Mesothelial cell of epicardium (in vitro differentiated cells): ENCODE measurements around the gene DNAJC1. TPM values are rescaled to one million over a fixed set of nuclear protein-coding genes. Genes with fewer than 3 reads are reported as not detected.

ENCODE experiments used
- DNase-seq, 2 experiments: peaks; one replicate each; pipeline ENCODE4 v3.0.0; 2021; ENCODE audit warnings: low spot score in 2 of 2; ENCODE audit not compliant: unreplicated experiment in 2 of 2
- H3K27ac Mint-ChIP-seq: 2 replicates; pipeline ENCODE4 v1.8.0; 2021; ENCODE audit warnings: mixed read lengths
- H3K27me3 Mint-ChIP-seq: 2 replicates; pipeline ENCODE4 v1.8.0; 2021; ENCODE audit warnings: low read depth, mixed read lengths
- H3K36me3 Mint-ChIP-seq: 2 replicates; pipeline ENCODE4 v1.8.0; 2021; ENCODE audit warnings: mixed read lengths
- H3K4me1 Mint-ChIP-seq: 2 replicates; pipeline ENCODE4 v1.8.0; 2021; ENCODE audit warnings: mixed read lengths
- H3K4me3 Mint-ChIP-seq: 2 replicates; pipeline ENCODE4 v1.8.0; 2021; ENCODE audit warnings: mild to moderate bottlenecking, moderate library complexity, mixed read lengths
- H3K9me3 Mint-ChIP-seq: 2 replicates; pipeline ENCODE4 v1.8.0; 2021; ENCODE audit warnings: mixed read lengths
- CTCF ChIP-seq: fragments of 200-600 bp; sonication (generic); IDR thresholded peaks from one replicate; pipeline ENCODE4 v1.5.0; 2021; ENCODE audit warnings: antibody characterized with exemption; ENCODE audit not compliant: unreplicated experiment
- total RNA-seq: library from RNA; stranded (reverse); gene quantifications from 3 replicates; pipeline ENCODE4 v1.2.1, GENCODE V29; 2021

Gene DNAJC1
- total RNA-seq, 1 donor from 2014 or later = 27.2 TPM

- Mint-ChIP-seq H3K9me3 (no peaks in the 10 kb centered on the region), H3K36me3 (no peaks in the 10 kb centered on the region), H3K27ac (peak overlapping the region; percentile 93), H3K4me3 (peak overlapping the region; percentile 10), H3K4me1 (peaks cover 52% of the 10 kb centered on the region), H3K27me3 (no peaks in the 10 kb centered on the region)
- no peak for DNase-seq
- no peak for TF ChIP-seq CTCF
Observed at GRCh38 chr10:21927631-21928353, 75.7 kb downstream of the DNAJC1 start.

- H3K4me1 Mint-ChIP-seq = peaks cover 52% of the 10 kb centered on the region
- no peaks in the 10 kb centered on the region for H3K27me3 Mint-ChIP-seq
- H3K4me3 Mint-ChIP-seq = peak overlapping the region; percentile 41
- no peaks in the 10 kb centered on the region for H3K36me3 Mint-ChIP-seq
- no peaks in the 10 kb centered on the region for H3K9me3 Mint-ChIP-seq
- DNase-seq = peak in 1 of 2 experiments; percentile 24
- TF ChIP-seq CTCF = no peak
- H3K27ac Mint-ChIP-seq = peak overlapping the region; percentile 97
Observed at GRCh38 chr10:21926949-21927348, 76.6 kb downstream of the DNAJC1 start.

- Mint-ChIP-seq H3K27ac (peak overlapping the region; percentile 97), H3K36me3 (no peaks in the 10 kb centered on the region), H3K27me3 (no peaks in the 10 kb centered on the region), H3K9me3 (no peaks in the 10 kb centered on the region), H3K4me3 (no peak overlapping the region), H3K4me1 (peaks cover 47% of the 10 kb centered on the region)
- no peak for DNase-seq
- no peak for TF ChIP-seq CTCF
Observed at GRCh38 chr10:21926358-21926925, 77.1 kb downstream of the DNAJC1 start.

GRCh38 chr10:21925851-21926250 lies 77.7 kb downstream of the DNAJC1 start:
- no peak for TF ChIP-seq CTCF
- peak overlapping the region; percentile 58 for H3K27ac Mint-ChIP-seq
- H3K4me3 Mint-ChIP-seq = no peak overlapping the region
- no peaks in the 10 kb centered on the region for H3K9me3 Mint-ChIP-seq
- H3K4me1 Mint-ChIP-seq = peaks cover 46% of the 10 kb centered on the region
- H3K36me3 Mint-ChIP-seq = no peaks in the 10 kb centered on the region
- no peak for DNase-seq
- no peaks in the 10 kb centered on the region for H3K27me3 Mint-ChIP-seq

GRCh38 chr10:21924511-21924910 lies 79.0 kb downstream of the DNAJC1 start:
- Mint-ChIP-seq H3K4me3 (no peak overlapping the region), H3K27ac (peak overlapping the region; percentile 16), H3K9me3 (no peaks in the 10 kb centered on the region), H3K36me3 (no peaks in the 10 kb centered on the region), H3K4me1 (peaks cover 48% of the 10 kb centered on the region), H3K27me3 (no peaks in the 10 kb centered on the region)
- no peak for TF ChIP-seq CTCF
- no peak for DNase-seq
